GM10248 (cell line): Measurements from ENCODE around the gene HECW1.

Source experiments
- CTCF ChIA-PET: fragments of 300-600 bp; sonication (Branson Sonifier 250); formaldehyde crosslinking; extraction: SDS; loops from one replicate; lab custom pipeline; 2021; ENCODE audit warnings: antibody characterized with exemption; lab: Yijun Ruan, JAX
- POLR2A ChIA-PET: fragments of 350-650 bp; sonication (Branson Sonifier 250); formaldehyde crosslinking; extraction: SDS; loops from one replicate; lab custom pipeline; 2020; ENCODE audit warnings: antibody characterized with exemption; lab: Yijun Ruan, JAX
- DNase-seq: peaks from one replicate; pipeline ENCODE4 v3.0.0; 2012; ENCODE audit errors: extremely low spot score
- TF ChIP-seq, protein P1 (sequence below): IDR thresholded peaks from 2 replicates; pipeline ENCODE4 v1.5.1; 2012; ENCODE audit warnings: mild to moderate bottlenecking, low read depth; ENCODE audit errors: extremely low read depth, missing control alignments, control extremely low read depth

The HECW1 gene

DNA sequence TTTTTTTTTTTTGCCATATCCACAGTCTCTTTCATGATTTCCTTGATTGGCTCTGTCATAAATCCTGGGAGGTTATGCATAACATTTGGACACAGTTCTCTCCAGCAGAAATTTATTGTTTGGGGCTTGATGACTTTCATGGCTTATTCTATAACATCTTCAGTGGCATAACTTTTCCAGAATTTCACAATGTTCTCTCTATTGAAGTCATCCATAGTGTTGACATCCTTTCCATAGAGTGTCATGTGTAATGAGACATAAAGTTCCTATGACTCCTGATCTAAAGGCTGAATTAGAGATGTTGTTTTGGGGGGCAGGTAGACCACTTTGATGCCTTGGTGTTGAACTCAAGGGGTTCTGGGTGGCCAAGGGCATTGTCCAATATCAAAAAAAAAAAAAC, 433.8 kb downstream of the HECW1 start:
- DNase-seq: no peak
- ChIA-PET POLR2A (no interaction called here), CTCF (interaction anchor here (1.3 kb wide), 1 partner anchor 23 kb away, joined by 3 read pairs; no protein-coding TSS in a partner anchor)
- TF ChIP-seq, protein P1, sequence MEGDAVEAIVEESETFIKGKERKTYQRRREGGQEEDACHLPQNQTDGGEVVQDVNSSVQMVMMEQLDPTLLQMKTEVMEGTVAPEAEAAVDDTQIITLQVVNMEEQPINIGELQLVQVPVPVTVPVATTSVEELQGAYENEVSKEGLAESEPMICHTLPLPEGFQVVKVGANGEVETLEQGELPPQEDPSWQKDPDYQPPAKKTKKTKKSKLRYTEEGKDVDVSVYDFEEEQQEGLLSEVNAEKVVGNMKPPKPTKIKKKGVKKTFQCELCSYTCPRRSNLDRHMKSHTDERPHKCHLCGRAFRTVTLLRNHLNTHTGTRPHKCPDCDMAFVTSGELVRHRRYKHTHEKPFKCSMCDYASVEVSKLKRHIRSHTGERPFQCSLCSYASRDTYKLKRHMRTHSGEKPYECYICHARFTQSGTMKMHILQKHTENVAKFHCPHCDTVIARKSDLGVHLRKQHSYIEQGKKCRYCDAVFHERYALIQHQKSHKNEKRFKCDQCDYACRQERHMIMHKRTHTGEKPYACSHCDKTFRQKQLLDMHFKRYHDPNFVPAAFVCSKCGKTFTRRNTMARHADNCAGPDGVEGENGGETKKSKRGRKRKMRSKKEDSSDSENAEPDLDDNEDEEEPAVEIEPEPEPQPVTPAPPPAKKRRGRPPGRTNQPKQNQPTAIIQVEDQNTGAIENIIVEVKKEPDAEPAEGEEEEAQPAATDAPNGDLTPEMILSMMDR: no peak

DNA sequence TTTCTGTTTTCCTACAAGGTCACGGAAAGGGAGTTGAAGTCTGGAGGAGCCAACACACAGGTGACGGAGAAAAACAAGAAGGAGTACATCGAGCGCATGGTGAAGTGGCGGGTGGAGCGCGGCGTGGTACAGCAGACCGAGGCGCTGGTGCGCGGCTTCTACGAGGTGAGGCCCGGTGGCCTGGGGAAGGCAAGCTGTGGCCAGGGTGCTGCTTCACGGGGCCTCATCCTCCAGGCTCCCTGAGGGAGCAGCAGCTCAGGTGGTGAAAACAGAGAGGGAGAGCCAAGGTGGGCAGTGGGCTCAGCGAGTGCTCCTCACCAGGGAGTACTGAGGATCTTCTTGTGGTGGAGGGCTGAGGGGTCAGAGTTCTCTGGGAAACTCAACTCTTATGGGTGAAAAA, 438.0 kb downstream of the HECW1 start:
- ChIA-PET CTCF (interaction anchor here (1.8 kb wide), 1 partner anchor 32 kb away, joined by 7 read pairs; the partner anchor contains the start of gene STK17A), POLR2A (interaction anchor here (0.6 kb wide), 1 partner anchor 38 kb away, joined by 3 read pairs; no protein-coding TSS in a partner anchor)
- TF ChIP-seq, protein P1: no peak
- no peak for DNase-seq

DNA sequence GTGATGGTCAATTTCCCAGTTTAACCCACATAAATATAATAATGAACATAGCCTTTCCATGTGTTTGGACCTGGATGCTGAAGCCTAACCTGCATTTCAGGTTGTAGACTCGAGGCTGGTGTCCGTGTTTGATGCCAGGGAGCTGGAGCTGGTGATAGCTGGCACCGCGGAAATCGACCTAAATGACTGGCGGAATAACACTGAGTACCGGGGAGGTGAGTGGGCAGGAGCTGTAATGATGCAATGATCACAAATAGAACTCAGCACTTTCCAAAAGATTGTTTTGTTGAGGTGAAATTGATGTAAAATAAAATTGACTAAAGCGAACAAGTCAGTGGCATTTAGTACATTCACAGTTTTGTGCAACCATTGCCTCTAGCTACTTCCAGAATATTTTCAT, 439.7 kb downstream of the HECW1 start:
- TF ChIP-seq, protein P1: no peak
- ChIA-PET POLR2A (no interaction called here), CTCF (interaction anchor here (0.8 to 2.5 kb wide), 4 partner anchors 10 to 30 kb away, joined by 3 to 7 read pairs (median 4); partner anchors contain the start of gene STK17A)
- no peak for DNase-seq

DNA sequence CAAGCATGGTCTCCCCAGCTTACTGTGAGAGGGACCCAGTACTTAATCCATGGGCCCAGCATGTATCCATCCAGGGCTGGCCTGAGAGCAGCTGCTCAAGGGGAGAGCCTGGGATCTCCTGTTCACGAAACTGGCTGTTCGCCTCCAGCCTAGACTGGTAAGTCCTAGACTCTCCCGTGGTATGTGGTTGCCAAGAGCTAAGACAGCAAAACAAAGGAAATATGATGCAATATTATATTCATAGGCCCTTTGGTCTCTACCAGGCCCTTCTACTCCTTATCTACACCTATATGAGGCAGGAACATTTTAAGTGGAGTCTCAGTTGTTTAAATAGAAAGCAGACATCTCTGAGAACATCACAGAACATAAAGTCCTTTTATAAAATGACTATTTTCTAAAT, 441.6 kb downstream of the HECW1 start:
- CTCF ChIA-PET: interaction anchor here (1.9 to 2.5 kb wide), 2 partner anchors 14 to 28 kb away, joined by 6 to 7 read pairs; partner anchors contain the start of gene STK17A
- TF ChIP-seq, protein P1: no peak
- POLR2A ChIA-PET: no interaction called here
- no peak for DNase-seq

DNA sequence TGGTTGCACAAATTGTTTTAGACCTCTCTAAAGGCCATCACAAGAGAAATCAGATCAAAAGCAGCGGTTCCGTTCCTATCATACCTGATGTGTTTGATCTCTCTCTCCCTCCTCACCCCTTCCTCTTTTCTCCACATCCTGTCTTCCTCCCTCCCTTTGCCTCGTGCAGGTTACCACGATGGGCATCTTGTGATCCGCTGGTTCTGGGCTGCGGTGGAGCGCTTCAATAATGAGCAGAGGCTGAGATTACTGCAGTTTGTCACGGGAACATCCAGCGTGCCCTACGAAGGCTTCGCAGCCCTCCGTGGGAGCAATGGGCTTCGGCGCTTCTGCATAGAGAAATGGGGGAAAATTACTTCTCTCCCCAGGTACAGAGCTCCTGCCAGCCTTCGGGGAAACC, 442.0 kb downstream of the HECW1 start:
- CTCF ChIA-PET: no interaction called here
- DNase-seq: no peak
- TF ChIP-seq, protein P1: no peak
- POLR2A ChIA-PET: no interaction called here

DNA sequence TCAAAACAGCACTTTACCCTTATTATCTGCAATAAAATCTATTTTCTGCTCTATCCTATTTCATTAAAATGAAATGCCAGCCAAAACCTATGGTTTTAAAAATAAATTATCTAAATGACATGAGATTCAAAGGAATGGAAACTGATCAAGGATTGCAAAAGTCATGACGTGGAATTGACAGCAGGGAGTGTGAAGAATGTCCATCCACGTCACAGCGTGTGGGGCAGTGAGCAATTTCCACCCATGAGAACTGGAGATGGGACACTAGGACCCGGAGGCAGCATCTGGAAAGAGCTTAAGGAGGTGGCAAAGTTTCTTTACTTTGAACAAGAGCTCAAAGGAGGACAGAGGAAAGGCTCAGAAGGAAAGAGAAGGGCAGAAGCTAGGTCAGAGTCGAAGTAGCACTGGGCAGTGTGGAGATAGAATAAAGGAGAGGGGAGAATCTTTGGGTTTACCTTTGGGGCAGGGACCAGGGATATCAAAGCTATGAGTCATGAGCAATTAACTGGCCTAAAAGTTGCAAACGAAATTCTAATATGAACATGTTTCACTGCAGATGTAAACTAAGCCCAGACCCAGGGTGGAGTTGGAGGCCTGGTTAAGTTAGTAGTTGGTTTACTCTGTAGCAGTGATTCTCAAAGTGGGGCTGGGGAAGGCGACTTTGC, 445.5 kb downstream of the HECW1 start:
- POLR2A ChIA-PET: no interaction called here
- CTCF ChIA-PET: interaction anchor here (1.0 to 2.2 kb wide), 5 partner anchors 8 to 312 kb away, joined by 3 to 8 read pairs (median 3); partner anchors contain the start of genes MRPS24 and STK17A
- TF ChIP-seq, protein P1: no peak
- no peak for DNase-seq
